Mesenchymal stem cell (in vitro differentiated cells and primary cell): ENCODE results near the gene HSPA12A.

ENCODE experiments used
- DNase-seq: peaks from one replicate; pipeline ENCODE4 v3.0.0-alpha.2; 2013
- H2AFZ ChIP-seq: one replicate; pipeline ENCODE4 v1.6.1; 2013; ENCODE audit warnings: low read depth, mild to moderate bottlenecking, control low read depth, inconsistent platforms, low read length, moderate library complexity
- H2AK5ac ChIP-seq: 2 replicates; pipeline ENCODE4 v1.6.1; 2013; ENCODE audit warnings: low read length, moderate library complexity, mild to moderate bottlenecking, inconsistent platforms; ENCODE audit not compliant: severe bottlenecking
- H2BK120ac ChIP-seq: one replicate; pipeline ENCODE4 v1.6.1; 2013; ENCODE audit warnings: low read depth, mild to moderate bottlenecking, inconsistent platforms, low read length, moderate library complexity
- H2BK12ac ChIP-seq, 2 experiments: one replicate each; pipeline ENCODE4 v1.6.1; 2013; ENCODE audit warnings: inconsistent platforms in 2 of 2, low read length in 2 of 2, mild to moderate bottlenecking in 2 of 2, moderate library complexity in 2 of 2, control low read depth in 1 of 2
- H2BK15ac ChIP-seq: one replicate; pipeline ENCODE4 v1.6.1; 2013; ENCODE audit warnings: mild to moderate bottlenecking, low read depth, inconsistent platforms; ENCODE audit not compliant: poor library complexity, severe bottlenecking
- H2BK5ac ChIP-seq: 2 replicates; pipeline ENCODE4 v1.6.1; 2013; ENCODE audit warnings: low read depth, mild to moderate bottlenecking, low read length, control low read depth, inconsistent platforms; ENCODE audit not compliant: poor library complexity, severe bottlenecking
- H3K14ac ChIP-seq, 2 experiments: one replicate each; pipeline ENCODE4 v1.6.1; 2013; ENCODE audit warnings: inconsistent platforms in 2 of 2, low read length in 2 of 2, control low read depth in 1 of 2, mild to moderate bottlenecking in 1 of 2, moderate library complexity in 1 of 2
- H3K18ac ChIP-seq, 2 experiments: one replicate each; pipeline ENCODE4 v1.6.1; 2013; ENCODE audit warnings: inconsistent platforms in 2 of 2, low read length in 2 of 2, control low read depth in 1 of 2, low read depth in 1 of 2, mild to moderate bottlenecking in 1 of 2
- H3K23ac ChIP-seq, 2 experiments: one replicate each; pipeline ENCODE4 v1.6.1; 2013; ENCODE audit warnings: inconsistent platforms in 2 of 2, low read length in 2 of 2, mild to moderate bottlenecking in 2 of 2, moderate library complexity in 2 of 2, control low read depth in 1 of 2
- H3K27ac ChIP-seq: 2 replicates; pipeline ENCODE4 v1.5.1; 2013; ENCODE audit warnings: mild to moderate bottlenecking, moderate library complexity, low read length, control low read depth, inconsistent platforms; ENCODE audit not compliant: poor library complexity, severe bottlenecking
- H3K27me3 ChIP-seq, 2 experiments: 2 replicates each; pipeline versions ENCODE4 v1.6.1 to v1.7.0; 2013; ENCODE audit warnings: low read length in 2 of 2, mild to moderate bottlenecking in 2 of 2, moderate library complexity in 2 of 2, control low read depth in 1 of 2, inconsistent platforms in 1 of 2; ENCODE audit not compliant: control insufficient read depth in 1 of 2, insufficient read depth in 1 of 2
- H3K36me3 ChIP-seq, 2 experiments: 2 replicates each; pipeline versions ENCODE4 v1.6.1 to v1.7.0; 2013; ENCODE audit warnings: low read length in 2 of 2, control low read depth in 1 of 2, inconsistent platforms in 1 of 2, low read depth in 1 of 2, mild to moderate bottlenecking in 1 of 2; ENCODE audit not compliant: insufficient read depth in 2 of 2, control insufficient read depth in 1 of 2
- H3K4ac ChIP-seq, 2 experiments: one replicate each; pipeline ENCODE4 v1.6.1; 2013; ENCODE audit warnings: inconsistent platforms in 2 of 2, low read length in 2 of 2, mild to moderate bottlenecking in 2 of 2, moderate library complexity in 2 of 2, control low read depth in 1 of 2, low read depth in 1 of 2
- H3K4me1 ChIP-seq: 2 replicates; pipeline ENCODE4 v1.6.1; 2013; ENCODE audit warnings: low read depth, low read length, control low read depth; ENCODE audit not compliant: control insufficient read depth, insufficient read depth
- H3K4me2 ChIP-seq: 2 replicates; pipeline ENCODE4 v1.6.1; 2013; ENCODE audit warnings: low read length, mild to moderate bottlenecking, inconsistent platforms; ENCODE audit not compliant: poor library complexity, severe bottlenecking
- H3K4me3 ChIP-seq, 2 experiments: 2 replicates each; pipeline versions ENCODE4 v1.5.1 to v1.7.0; 2013; ENCODE audit warnings: low read length in 2 of 2, mild to moderate bottlenecking in 2 of 2, control low read depth in 1 of 2, low read depth in 1 of 2; ENCODE audit not compliant: insufficient read depth in 1 of 2
- H3K79me1 ChIP-seq: replicated peaks from 2 replicates; pipeline ENCODE4 v1.6.1; 2013; ENCODE audit warnings: mild to moderate bottlenecking, control low read depth, low read length, inconsistent platforms; ENCODE audit not compliant: poor library complexity, severe bottlenecking
- H3K9ac ChIP-seq: 2 replicates; pipeline ENCODE4 v1.7.0; 2013; ENCODE audit warnings: mild to moderate bottlenecking, low read length, moderate library complexity
- H3K9me3 ChIP-seq: 2 replicates; pipeline ENCODE4 v1.7.0; 2013; ENCODE audit warnings: mild to moderate bottlenecking, low read length; ENCODE audit not compliant: control insufficient read depth
- H4K8ac ChIP-seq: one replicate; pipeline ENCODE4 v1.6.1; 2013; ENCODE audit warnings: inconsistent platforms, mild to moderate bottlenecking, low read length, moderate library complexity
- H4K91ac ChIP-seq: one replicate; pipeline ENCODE4 v1.6.1; 2013; ENCODE audit warnings: mild to moderate bottlenecking, low read length, inconsistent platforms
- WGBS: methylation state at CpG from one replicate; pipeline ENCODE4 v1.1.7; 2013; ENCODE audit warnings: mixed read lengths; 5-methylcytosine and 5-hydroxymethylcytosine counted together

HSPA12A gene

DNA sequence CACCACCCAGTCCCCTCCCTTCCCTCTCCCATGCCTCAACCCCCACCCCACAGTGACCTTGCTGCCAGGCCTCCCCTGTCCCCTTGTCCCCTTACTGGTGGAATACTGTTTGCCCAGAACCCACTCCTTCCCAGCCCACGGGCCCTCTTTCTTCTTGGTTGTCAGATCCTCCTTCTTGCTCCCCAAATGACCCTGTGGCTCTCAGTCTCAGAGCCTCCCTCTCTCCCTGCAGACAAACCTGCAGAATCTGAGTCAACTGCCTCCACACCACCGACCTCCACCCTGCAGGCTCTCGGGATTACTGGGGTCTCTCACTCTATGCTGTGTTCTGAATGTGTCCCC lies 47.5 kb downstream of the HSPA12A start:
- peaks cover 26% of the 10 kb centered on the region for H3K4me1 ChIP-seq
- no peak overlapping the region for H2AFZ ChIP-seq
- H3K36me3 ChIP-seq: peaks cover 52 to 60% of the 10 kb centered on the region in 2 experiments
- no peak overlapping the region for H3K9ac ChIP-seq
- H3K4me3 ChIP-seq: no peak overlapping the region
- H3K23ac ChIP-seq: no peak overlapping the region
- H3K27ac ChIP-seq: no peak overlapping the region
- peak overlapping the region; percentile 25 for H4K91ac ChIP-seq
- no peaks in the 10 kb centered on the region for H3K9me3 ChIP-seq
- H3K18ac ChIP-seq: no peak overlapping the region
- no peak overlapping the region for H2BK5ac ChIP-seq
- no peak overlapping the region for H3K14ac ChIP-seq
- no peak overlapping the region for H3K4ac ChIP-seq
- H2BK15ac ChIP-seq: no peak overlapping the region
- 84% methylated on average over 3 of the region's 3 CpGs for WGBS
- H2AK5ac ChIP-seq: no peak overlapping the region
- H4K8ac ChIP-seq: no peak overlapping the region
- no peak for DNase-seq
- no peak overlapping the region for H2BK120ac ChIP-seq
- no peak overlapping the region for H3K4me2 ChIP-seq
- H3K27me3 ChIP-seq: no peaks in the 10 kb centered on the region
- H2BK12ac ChIP-seq: no peak overlapping the region
- H3K79me1 ChIP-seq: peaks cover 32% of the 10 kb centered on the region

DNA sequence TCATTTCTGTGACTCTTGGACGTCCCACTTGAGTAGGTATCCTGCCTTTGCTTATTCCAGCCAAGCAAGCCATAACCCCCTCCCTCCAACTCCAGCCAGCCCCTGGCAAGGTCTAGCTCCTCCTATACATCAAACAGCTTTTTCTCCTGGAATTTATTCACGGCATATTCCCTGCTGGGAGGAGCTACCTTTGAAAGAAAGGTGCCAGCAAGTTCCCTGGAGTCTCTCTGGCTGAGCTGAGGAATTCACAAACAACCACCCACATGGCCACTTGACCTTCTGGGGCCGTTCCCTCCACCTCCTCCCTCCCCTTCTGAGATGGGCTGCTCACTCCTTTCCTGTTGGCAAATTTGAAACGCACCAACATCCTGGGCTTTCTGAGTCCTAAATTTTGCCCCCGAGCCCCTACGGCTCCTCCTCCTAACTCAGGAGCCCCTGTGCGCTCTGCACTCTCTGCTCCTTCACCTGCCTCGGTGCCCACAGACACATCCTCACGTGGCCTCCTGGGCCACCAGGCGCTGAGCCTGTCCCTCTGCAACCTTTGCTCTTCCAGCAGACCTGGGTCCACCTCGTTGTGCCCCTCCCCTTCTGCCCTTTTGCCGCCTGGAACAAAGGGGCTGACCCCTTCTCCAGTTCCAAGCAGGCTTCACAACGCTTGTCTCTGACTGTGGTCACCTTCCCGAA lies 48.0 kb downstream of the HSPA12A start:
- H3K9me3 ChIP-seq: no peaks in the 10 kb centered on the region
- H3K4me1 ChIP-seq: peaks cover 26% of the 10 kb centered on the region
- no peaks in the 10 kb centered on the region for H3K27me3 ChIP-seq
- WGBS: 34% methylated on average over 14 of the region's 14 CpGs
- no peak overlapping the region for H3K18ac ChIP-seq
- H3K36me3 ChIP-seq: peaks cover 53 to 61% of the 10 kb centered on the region in 2 experiments
- H2BK120ac ChIP-seq: no peak overlapping the region
- DNase-seq: peak; percentile 11
- H2BK5ac ChIP-seq: no peak overlapping the region
- H3K4me3 ChIP-seq: no peak overlapping the region
- H3K27ac ChIP-seq: no peak overlapping the region
- H3K4ac ChIP-seq: no peak overlapping the region
- H3K79me1 ChIP-seq: peaks cover 31% of the 10 kb centered on the region
- H2BK12ac ChIP-seq: no peak overlapping the region
- H3K9ac ChIP-seq: no peak overlapping the region
- no peak overlapping the region for H2BK15ac ChIP-seq
- H3K14ac ChIP-seq: no peak overlapping the region
- H3K23ac ChIP-seq: no peak overlapping the region
- no peak overlapping the region for H2AFZ ChIP-seq
- peak overlapping the region; percentile 25 for H4K91ac ChIP-seq
- no peak overlapping the region for H3K4me2 ChIP-seq
- no peak overlapping the region for H2AK5ac ChIP-seq
- H4K8ac ChIP-seq: no peak overlapping the region

GRCh38 chr10:116692225-116692624 lies 50.1 kb downstream of the HSPA12A start:
- Histone ChIP-seq H3K4me1 (peaks cover 38% of the 10 kb centered on the region), H4K8ac (no peak overlapping the region), H3K18ac (no peak overlapping the region), H4K91ac (no peak overlapping the region), H3K79me1 (peaks cover 24% of the 10 kb centered on the region), H2BK5ac (no peak overlapping the region), H2BK120ac (no peak overlapping the region), H3K4me2 (no peak overlapping the region), H3K36me3 (peaks cover 38 to 57% of the 10 kb centered on the region in 2 experiments), H3K4ac (no peak overlapping the region), H2BK12ac (no peak overlapping the region), H3K23ac (no peak overlapping the region), H3K14ac (no peak overlapping the region), H2BK15ac (no peak overlapping the region), H3K27ac (no peak overlapping the region), H3K9ac (no peak overlapping the region), H3K27me3 (no peaks in the 10 kb centered on the region), H3K4me3 (no peak overlapping the region), H3K9me3 (no peaks in the 10 kb centered on the region), H2AFZ (no peak overlapping the region), H2AK5ac (no peak overlapping the region)
- no peak for DNase-seq
- WGBS: 96% methylated on average over 8 of the region's 8 CpGs

GRCh38 chr10:116691635-116692034 lies 50.7 kb downstream of the HSPA12A start:
- Histone ChIP-seq H3K4me2 (no peak overlapping the region), H3K23ac (no peak overlapping the region), H3K4ac (no peak overlapping the region), H4K8ac (no peak overlapping the region), H3K36me3 (peaks cover 35 to 59% of the 10 kb centered on the region in 2 experiments), H3K9me3 (no peaks in the 10 kb centered on the region), H2BK5ac (no peak overlapping the region), H3K27me3 (no peaks in the 10 kb centered on the region), H3K27ac (no peak overlapping the region), H3K79me1 (peaks cover 25% of the 10 kb centered on the region), H3K9ac (no peak overlapping the region), H2AK5ac (no peak overlapping the region), H2BK12ac (no peak overlapping the region), H2AFZ (no peak overlapping the region), H3K4me3 (no peak overlapping the region), H2BK15ac (no peak overlapping the region), H3K14ac (no peak overlapping the region), H3K4me1 (peaks cover 38% of the 10 kb centered on the region), H4K91ac (no peak overlapping the region), H2BK120ac (no peak overlapping the region), H3K18ac (no peak overlapping the region)
- no peak for DNase-seq
- WGBS: 80% methylated on average over 6 of the region's 6 CpGs
